Measurements from ENCODE around the gene MARCHF2.

Gene MARCHF2

GRCh38 chr19:8457827-8458226 lies 44.7 kb downstream of the MARCHF2 start:
- Histone ChIP-seq H3K9ac (ENCODE audit: low read length) (no peak overlapping the region), H3K4me2 (ENCODE audit: low read depth, low read length, poor library complexity, severe bottlenecking) (no peak overlapping the region), H3K79me2 (ENCODE audit: insufficient read depth, low read length) (peaks cover 100% of the 10 kb centered on the region), H2AFZ (ENCODE audit: low read depth, low read length, severe bottlenecking) (no peak overlapping the region), H3K36me3 (ENCODE audit: low read length) (peaks cover 30% of the 10 kb centered on the region), H3K27ac (ENCODE audit: low read depth, low read length) (no peak overlapping the region), H3K9me2 (replicated peaks; ENCODE audit: insufficient read depth, low read length) (no peaks in the 10 kb centered on the region), H4K20me1 (ENCODE audit: low read depth, low read length) (peaks cover 75% of the 10 kb centered on the region), H3F3A (ENCODE audit: insufficient read depth) (0 out of 2 replicates have a peak, but pooled peaks cover 5% of the 10 kb centered on the region), H3K27me3 (ENCODE audit: low read length) (no peaks in the 10 kb centered on the region), H3K4me3 (ENCODE audit: insufficient read depth, low read length, poor library complexity, severe bottlenecking) (no peak overlapping the region), H3K9me3 (ENCODE audit: insufficient read depth, low read length) (no peaks in the 10 kb centered on the region)
- TF ChIP-seq EZH2phosphoT487 (conservative IDR thresholded peaks at IDR 0.05; ENCODE audit: low read length), result no peak
- TF ChIP-seq, protein P1, sequence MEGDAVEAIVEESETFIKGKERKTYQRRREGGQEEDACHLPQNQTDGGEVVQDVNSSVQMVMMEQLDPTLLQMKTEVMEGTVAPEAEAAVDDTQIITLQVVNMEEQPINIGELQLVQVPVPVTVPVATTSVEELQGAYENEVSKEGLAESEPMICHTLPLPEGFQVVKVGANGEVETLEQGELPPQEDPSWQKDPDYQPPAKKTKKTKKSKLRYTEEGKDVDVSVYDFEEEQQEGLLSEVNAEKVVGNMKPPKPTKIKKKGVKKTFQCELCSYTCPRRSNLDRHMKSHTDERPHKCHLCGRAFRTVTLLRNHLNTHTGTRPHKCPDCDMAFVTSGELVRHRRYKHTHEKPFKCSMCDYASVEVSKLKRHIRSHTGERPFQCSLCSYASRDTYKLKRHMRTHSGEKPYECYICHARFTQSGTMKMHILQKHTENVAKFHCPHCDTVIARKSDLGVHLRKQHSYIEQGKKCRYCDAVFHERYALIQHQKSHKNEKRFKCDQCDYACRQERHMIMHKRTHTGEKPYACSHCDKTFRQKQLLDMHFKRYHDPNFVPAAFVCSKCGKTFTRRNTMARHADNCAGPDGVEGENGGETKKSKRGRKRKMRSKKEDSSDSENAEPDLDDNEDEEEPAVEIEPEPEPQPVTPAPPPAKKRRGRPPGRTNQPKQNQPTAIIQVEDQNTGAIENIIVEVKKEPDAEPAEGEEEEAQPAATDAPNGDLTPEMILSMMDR (IDR thresholded peaks at IDR 0.05; ENCODE audit: insufficient read depth, low read length, poor library complexity, severe bottlenecking), result no peak

DNA sequence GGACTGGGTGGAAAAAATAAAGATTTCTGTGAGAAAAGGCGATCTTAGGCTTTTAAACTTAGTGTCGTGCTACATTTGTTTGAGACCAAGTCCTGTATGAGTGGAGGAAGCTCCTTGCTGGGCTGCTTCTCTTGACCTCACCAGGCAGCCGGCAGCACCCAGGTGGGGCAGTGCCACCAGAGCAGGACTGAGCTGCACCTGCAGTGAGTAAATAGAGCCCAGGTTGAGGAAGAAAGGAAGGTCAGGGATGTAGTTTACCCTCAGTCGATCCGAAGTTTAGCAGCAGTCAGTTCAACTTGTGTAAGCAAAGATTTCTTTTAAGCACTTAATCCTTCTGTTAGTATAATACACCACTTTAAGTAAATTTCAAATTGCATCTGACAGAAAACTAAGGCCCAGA lies 45.3 kb downstream of the MARCHF2 start:
- H2AFZ ChIP-seq (ENCODE audit: low read depth, low read length, severe bottlenecking), result no peak overlapping the region
- 0 out of 2 replicates have a peak, but pooled peaks cover 5% of the 10 kb centered on the region for H3F3A ChIP-seq (ENCODE audit: insufficient read depth)
- H3K79me2 ChIP-seq (ENCODE audit: insufficient read depth, low read length), result peaks cover 100% of the 10 kb centered on the region
- peaks cover 76% of the 10 kb centered on the region for H4K20me1 ChIP-seq (ENCODE audit: low read depth, low read length)
- peaks cover 33% of the 10 kb centered on the region for H3K36me3 ChIP-seq (ENCODE audit: low read length)
- H3K4me2 ChIP-seq (ENCODE audit: low read depth, low read length, poor library complexity, severe bottlenecking), result no peak overlapping the region
- no peak overlapping the region for H3K9ac ChIP-seq (ENCODE audit: low read length)
- TF ChIP-seq, protein P1 (IDR thresholded peaks at IDR 0.05; ENCODE audit: insufficient read depth, low read length, poor library complexity, severe bottlenecking), result no peak
- no peak for TF ChIP-seq EZH2phosphoT487 (conservative IDR thresholded peaks at IDR 0.05; ENCODE audit: low read length)
- no peaks in the 10 kb centered on the region for H3K9me2 ChIP-seq (replicated peaks; ENCODE audit: insufficient read depth, low read length)
- no peaks in the 10 kb centered on the region for H3K27me3 ChIP-seq (ENCODE audit: low read length)
- H3K27ac ChIP-seq (ENCODE audit: low read depth, low read length), result no peak overlapping the region
- no peaks in the 10 kb centered on the region for H3K9me3 ChIP-seq (ENCODE audit: insufficient read depth, low read length)
- no peak overlapping the region for H3K4me3 ChIP-seq (ENCODE audit: insufficient read depth, low read length, poor library complexity, severe bottlenecking)

- Histone ChIP-seq H3K9ac (ENCODE audit: low read length) (no peak overlapping the region), H3K27ac (ENCODE audit: low read depth, low read length) (no peak overlapping the region), H3F3A (ENCODE audit: insufficient read depth) (0 out of 2 replicates have a peak, but pooled peaks cover 5% of the 10 kb centered on the region), H3K9me3 (ENCODE audit: insufficient read depth, low read length) (no peaks in the 10 kb centered on the region), H2AFZ (ENCODE audit: low read depth, low read length, severe bottlenecking) (no peak overlapping the region), H3K36me3 (ENCODE audit: low read length) (peaks cover 38% of the 10 kb centered on the region), H3K79me2 (ENCODE audit: insufficient read depth, low read length) (peaks cover 99% of the 10 kb centered on the region), H3K9me2 (replicated peaks; ENCODE audit: insufficient read depth, low read length) (no peaks in the 10 kb centered on the region), H3K27me3 (ENCODE audit: low read length) (no peaks in the 10 kb centered on the region), H3K4me3 (ENCODE audit: insufficient read depth, low read length, poor library complexity, severe bottlenecking) (no peak overlapping the region), H3K4me2 (ENCODE audit: low read depth, low read length, poor library complexity, severe bottlenecking) (no peak overlapping the region), H4K20me1 (ENCODE audit: low read depth, low read length) (peaks cover 70% of the 10 kb centered on the region)
- TF ChIP-seq, protein P1 (IDR thresholded peaks at IDR 0.05; ENCODE audit: insufficient read depth, low read length, poor library complexity, severe bottlenecking), result no peak
- no peak for TF ChIP-seq EZH2phosphoT487 (conservative IDR thresholded peaks at IDR 0.05; ENCODE audit: low read length)
Measured at GRCh38 chr19:8459095-8459494, 46.0 kb downstream of the MARCHF2 start.
